Heart right ventricle (tissue), 16 donors: Measurements from ENCODE around the gene TRIM75. TPM values are rescaled to one million over a fixed set of nuclear protein-coding genes. Genes with fewer than 3 reads are reported as not detected.

Experiments
- ATAC-seq, 8 donors: fragments of 200-7000 bp; cut with Tn5 transposase; one replicate each; pipeline ENCODE4 v1.9.1; 2020; ENCODE audit warnings: mild to moderate bottlenecking in 8 of 8, moderate library complexity in 8 of 8, moderate number of reproducible peaks in 1 of 8
- DNase-seq, 2 donors: peaks; one replicate each; pipeline ENCODE4 v3.0.0-alpha.2; 2020
- H3K27ac ChIP-seq, 10 donors: fragments of 200-600 bp; sonication (generic) in 2 of 10; one replicate each; pipeline versions ENCODE4 v1.5.0 to v1.8.0; 2020 to 2022; ENCODE audit warnings: mild to moderate bottlenecking in 3 of 10
- H3K27me3 ChIP-seq, 7 donors: fragments of 200-600 bp; one replicate each; pipeline ENCODE4 v1.8.0; 2021 to 2022; ENCODE audit warnings: mild to moderate bottlenecking in 2 of 7
- H3K36me3 ChIP-seq, 9 donors: fragments of 200-600 bp; sonication (generic) in 1 of 9; one replicate each; pipeline versions ENCODE4 v1.5.0 to v1.8.0; 2020 to 2022; ENCODE audit warnings: mild to moderate bottlenecking in 2 of 9
- H3K4me1 ChIP-seq, 9 donors: fragments of 200-600 bp; sonication (generic) in 1 of 9; one replicate each; pipeline versions ENCODE4 v1.5.0 to v1.8.0; 2020 to 2022; ENCODE audit warnings: mild to moderate bottlenecking in 4 of 9
- H3K4me3 ChIP-seq, 10 donors: fragments of 200-600 bp; sonication (generic) in 2 of 10; one replicate each; pipeline versions ENCODE4 v1.5.0 to v1.8.0; 2020 to 2022; ENCODE audit warnings: mild to moderate bottlenecking in 7 of 10, moderate library complexity in 2 of 10
- H3K9me3 ChIP-seq, 11 donors: fragments of 200-600 bp in 10 of 11; sonication (generic) in 2 of 11; one replicate each; pipeline versions ENCODE4 v1.5.0 to v1.8.0; 2013 to 2022; ENCODE audit warnings: mild to moderate bottlenecking in 2 of 11, control low read depth in 1 of 11, moderate library complexity in 1 of 11
- WGBS, 2 donors: extraction: QIAGEN DNeasy Blood & Tissue Kit; methylation state at CpG; one replicate each; pipeline ENCODE4 v1.1.7; 2013; ENCODE audit warnings: inconsistent platforms in 1 of 2; 5-methylcytosine and 5-hydroxymethylcytosine counted together
- intact Hi-C, 10 donors: fragments of 100-400 bp; cut with DNase I; formaldehyde crosslinking; loops; one replicate each; pipeline versions ENCODE4 v1.11.1 to v1.14.2; 2022
- polyA plus RNA-seq, 2 donors: library from polyadenylated mRNA; stranded (reverse); fragments of 200-250 nt; gene quantifications; one replicate each; pipeline ENCODE4 v1.2.3, GENCODE V29; 2013
- total RNA-seq, 10 donors: library from RNA; stranded (reverse); fragmentation: NEBNext Ultra II Directional in 3 of 10; extraction: Animal tissue kit (Norgen Biotek cat#: 25700) in 3 of 10; gene quantifications; one replicate each; pipeline versions ENCODE4 v1.2.1 to v1.2.4, GENCODE V29; 2021 to 2023
- TF ChIP-seq, protein P1 (sequence below), 9 donors: fragments of 200-600 bp; sonication (generic) in 2 of 9; IDR thresholded peaks; one replicate each; pipeline versions ENCODE4 v1.5.0 to v1.8.0; 2021 to 2022; ENCODE audit warnings: antibody characterized with exemption in 9 of 9, mild to moderate bottlenecking in 5 of 9, moderate library complexity in 1 of 9
- donor health status: Arrhythmogenic right ventricular cardiomyopathy.
- donor health status: ischemic (EF 13 %, LVEDD 7.1; RV severe dilation, severe dysfunction).
- donor health status: healthy with polysubstance abuse.
- donor health status: DM: no; HTN: yes; CAD: no.
- donor health status: DM: no; HTN: no; CAD: no.
- donor health status: ischemic (EF 25% LVEDD 6.9; RV normal size, moderate dysfunction).
- donor health status: ischemic (EF 25% LVEDD 5.7; RV mildly dilated, moderate dysfunction).
- donor health status: healthy.
- donor health status: DM: yes; HTN: yes; CAD: no.
- donor health status: Ischemic cardiomyopathy.
- donor health status: ischemic (EF 35%, LVEDD 5.7; RV mildly dilated, moderate dysfunction).
- donor health status: nonischemic (EF 11% LVEDD 7.7; RV severe dilation, severe dysfunction).
- donor health status: DM: yes; HTN: yes; CAD: no.
- donor health status: PGD.
- donor health status: ischemic (EF 29% LVEDD 5.4; RV normal size, mild dysfunction).
- donor health status: nonischemic (EF 23%, LVEDD 6.1; RV moderate dilation, normal function).

Gene TRIM75
- total and polyA plus RNA-seq, 12 donors = not detected

DNA sequence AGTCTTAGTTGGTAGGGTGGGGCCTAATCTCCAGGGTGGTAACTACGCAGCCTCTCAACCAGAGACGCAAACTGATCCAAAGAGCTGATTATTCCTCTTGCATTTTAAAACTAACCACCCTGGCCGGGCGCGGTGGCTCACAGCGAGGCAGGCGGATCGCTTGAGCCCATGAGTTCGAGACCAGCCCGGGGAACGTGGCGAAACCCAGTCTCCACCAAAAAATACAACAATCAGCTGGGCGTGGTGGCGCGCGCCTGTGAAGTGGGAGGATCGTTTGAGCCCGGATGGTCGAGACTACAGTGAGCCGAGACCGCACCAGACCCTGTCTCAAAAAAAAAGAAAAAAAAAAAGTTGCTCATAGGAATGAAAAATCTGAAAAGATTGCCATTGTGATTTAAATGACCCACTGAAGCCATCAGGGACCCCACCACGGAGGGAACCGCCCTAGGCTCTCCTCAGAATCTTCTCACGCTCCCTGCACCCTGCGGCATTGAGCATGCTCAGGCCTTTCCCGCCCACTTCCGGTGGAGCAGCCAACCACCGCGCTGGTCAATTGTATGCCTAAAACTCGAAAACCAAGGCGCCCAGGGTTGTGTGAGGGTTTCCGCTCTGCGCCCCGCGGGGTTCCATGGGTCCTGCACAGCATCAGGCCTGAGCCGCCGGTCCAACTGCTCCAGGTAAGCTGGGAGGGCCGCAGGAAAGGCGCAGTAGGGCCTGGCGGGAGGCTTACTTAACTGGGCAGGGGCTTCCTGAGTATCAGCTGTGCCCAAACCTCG is 22.0 kb upstream of the TRIM75 start, which contains the start of gene TRIM60:
TRIM60 (plus strand) TSS at position 564 of the 776 bp plus-strand sequence. CDS start 8,074 bp downstream, outside the sequence.
- H3K9me3 ChIP-seq = peaks cover 0 to 12% (median 0%) of the 10 kb centered on the region in 11 donors
- TF ChIP-seq, protein P1, sequence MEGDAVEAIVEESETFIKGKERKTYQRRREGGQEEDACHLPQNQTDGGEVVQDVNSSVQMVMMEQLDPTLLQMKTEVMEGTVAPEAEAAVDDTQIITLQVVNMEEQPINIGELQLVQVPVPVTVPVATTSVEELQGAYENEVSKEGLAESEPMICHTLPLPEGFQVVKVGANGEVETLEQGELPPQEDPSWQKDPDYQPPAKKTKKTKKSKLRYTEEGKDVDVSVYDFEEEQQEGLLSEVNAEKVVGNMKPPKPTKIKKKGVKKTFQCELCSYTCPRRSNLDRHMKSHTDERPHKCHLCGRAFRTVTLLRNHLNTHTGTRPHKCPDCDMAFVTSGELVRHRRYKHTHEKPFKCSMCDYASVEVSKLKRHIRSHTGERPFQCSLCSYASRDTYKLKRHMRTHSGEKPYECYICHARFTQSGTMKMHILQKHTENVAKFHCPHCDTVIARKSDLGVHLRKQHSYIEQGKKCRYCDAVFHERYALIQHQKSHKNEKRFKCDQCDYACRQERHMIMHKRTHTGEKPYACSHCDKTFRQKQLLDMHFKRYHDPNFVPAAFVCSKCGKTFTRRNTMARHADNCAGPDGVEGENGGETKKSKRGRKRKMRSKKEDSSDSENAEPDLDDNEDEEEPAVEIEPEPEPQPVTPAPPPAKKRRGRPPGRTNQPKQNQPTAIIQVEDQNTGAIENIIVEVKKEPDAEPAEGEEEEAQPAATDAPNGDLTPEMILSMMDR (IDR thresholded peaks at IDR 0.05) = no peak
- ATAC-seq = no peak

DNA sequence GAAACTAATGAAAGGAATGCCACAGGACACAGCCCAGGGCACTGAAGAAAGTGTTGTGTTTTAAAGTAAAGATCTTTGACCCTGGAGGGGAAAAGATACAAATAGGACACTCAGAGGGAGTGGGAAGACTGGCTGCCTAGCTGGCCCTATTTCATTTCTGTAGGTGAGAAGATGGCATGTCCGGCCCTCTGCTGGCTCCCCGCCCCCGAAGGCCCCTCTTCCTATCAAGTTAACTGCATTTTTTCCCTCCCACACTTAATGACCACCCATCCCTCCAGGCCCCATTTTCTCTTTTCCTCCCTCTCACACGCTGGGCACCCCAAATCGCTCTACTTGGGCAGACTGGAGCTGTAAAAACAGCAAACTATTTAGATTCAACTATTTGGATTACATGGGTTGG is 5.5 kb upstream of the TRIM75 start:
- no peak overlapping the region for H3K27ac ChIP-seq
- H3K4me1 ChIP-seq = no peaks in the 10 kb centered on the region
- peaks cover 0 to 11% (median 3%) of the 10 kb centered on the region in 7 donors for H3K27me3 ChIP-seq
- WGBS, 2 donors = 63 to 65% methylated on average over 5 of the region's 5 CpGs
- H3K9me3 ChIP-seq = no peaks in the 10 kb centered on the region
- intact Hi-C loops = no loop called here
- TF ChIP-seq, protein P1 (IDR thresholded peaks at IDR 0.05) = no peak
- no peak overlapping the region for H3K4me3 ChIP-seq
- H3K36me3 ChIP-seq = no peaks in the 10 kb centered on the region
- ATAC-seq (no peak), DNase-seq (no peak)

More for the DNA sequence above, 22.0 kb upstream of the TRIM75 start, which contains the start of gene TRIM60:
- WGBS, 2 donors = 94 to 95% methylated on average over 41 of the region's 41 CpGs
- no peaks in the 10 kb centered on the region for H3K4me1 ChIP-seq
- no peaks in the 10 kb centered on the region for H3K36me3 ChIP-seq
- no peaks in the 10 kb centered on the region for H3K27me3 ChIP-seq
- no peak within 1 kb of the TSS for H3K27ac ChIP-seq
- DNase-seq = no peak
- H3K4me3 ChIP-seq = no peak within 1 kb of the TSS
- intact Hi-C loops = no loop called here

DNA sequence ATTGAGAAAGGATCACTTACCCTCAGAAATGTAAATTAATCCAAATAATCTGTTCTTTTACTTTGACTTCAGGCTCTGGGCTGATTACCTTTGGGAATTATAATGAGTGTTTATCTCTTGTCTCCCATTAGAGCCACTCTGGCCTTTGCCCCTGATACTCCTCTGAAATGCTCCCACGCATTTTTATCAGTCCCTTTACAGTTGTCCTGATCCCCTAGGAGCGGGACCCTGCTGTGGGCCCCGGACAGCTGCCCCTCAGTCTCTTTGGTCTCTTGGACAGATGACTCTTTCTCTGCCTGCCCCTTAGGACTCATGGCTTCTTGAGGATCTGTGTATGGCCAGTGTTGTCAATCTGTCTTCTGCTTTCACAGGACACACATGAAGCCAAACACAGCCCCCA is 1.0 kb upstream of the TRIM75 start:
- no peak overlapping the region for H3K4me3 ChIP-seq
- no peaks in the 10 kb centered on the region for H3K36me3 ChIP-seq
- TF ChIP-seq, protein P1 (IDR thresholded peaks at IDR 0.05) = no peak
- ATAC-seq (no peak), DNase-seq (no peak)
- peaks cover 0 to 11% (median 0%) of the 10 kb centered on the region in 7 donors for H3K27me3 ChIP-seq
- intact Hi-C loops = no loop called here
- WGBS, 2 donors = 40 to 46% methylated on average over 3 of the region's 3 CpGs
- no peaks in the 10 kb centered on the region for H3K4me1 ChIP-seq
- no peaks in the 10 kb centered on the region for H3K9me3 ChIP-seq
- H3K27ac ChIP-seq = no peak overlapping the region

DNA sequence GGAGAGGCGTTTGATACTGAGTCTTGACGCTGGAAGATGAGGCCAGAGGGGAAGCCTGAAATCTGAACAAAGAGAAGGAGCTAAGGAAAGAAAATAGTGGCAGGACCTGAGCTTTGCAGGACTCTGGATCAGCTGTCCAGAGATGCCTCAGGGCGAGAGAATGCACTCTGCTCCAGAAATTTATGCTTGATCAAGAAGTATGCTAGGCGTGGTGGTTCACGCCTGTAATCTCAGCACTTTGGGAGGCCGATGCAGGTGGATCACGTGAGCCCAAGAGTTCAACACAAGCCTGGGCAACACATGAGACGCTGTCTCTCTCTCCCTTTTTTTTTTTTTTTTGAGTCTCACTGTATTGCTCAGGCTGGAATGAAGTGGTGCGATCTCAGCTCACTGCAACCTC is 1.9 kb downstream of the TRIM75 start:
- intact Hi-C loops = no loop called here
- 84 to 92% methylated on average over 9 of the region's 9 CpGs for WGBS, 2 donors
- ATAC-seq (no peak), DNase-seq (no peak)
- Histone ChIP-seq H3K4me1 (peaks cover 0 to 5% (median 0%) of the 10 kb centered on the region in 9 donors), H3K27ac (no peak overlapping the region), H3K4me3 (no peak overlapping the region), H3K9me3 (no peaks in the 10 kb centered on the region), H3K27me3 (peaks cover 0 to 11% (median 0%) of the 10 kb centered on the region in 7 donors), H3K36me3 (no peaks in the 10 kb centered on the region)
- TF ChIP-seq, protein P1 (IDR thresholded peaks at IDR 0.05) = no peak
